Measurements from ENCODE around the gene PLXNA2.

The PLXNA2 gene

DNA sequence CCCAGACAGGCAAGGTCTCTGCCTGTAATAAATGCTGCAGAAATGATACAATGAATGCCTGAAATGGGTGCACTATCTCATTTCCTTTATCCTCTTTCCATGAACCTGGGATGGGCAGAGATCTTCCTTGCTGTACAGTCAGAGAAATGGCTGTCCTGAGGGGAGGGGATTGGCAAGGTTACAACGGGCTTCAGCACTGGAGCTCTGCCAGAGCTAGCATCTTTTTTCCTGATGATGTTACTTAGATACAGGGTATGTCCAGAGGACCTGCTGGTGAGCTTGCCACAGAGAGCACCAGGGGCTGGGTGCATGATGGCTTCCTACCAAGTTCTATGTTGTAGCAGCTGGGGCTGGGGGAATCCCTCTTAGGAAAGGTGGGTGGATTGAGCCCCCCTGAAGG lies 115.1 kb downstream of the PLXNA2 start:
- FAIRE-seq (no peak), DNase-seq (ENCODE audit: insufficient read length, low spot score) (no peak)

DNA sequence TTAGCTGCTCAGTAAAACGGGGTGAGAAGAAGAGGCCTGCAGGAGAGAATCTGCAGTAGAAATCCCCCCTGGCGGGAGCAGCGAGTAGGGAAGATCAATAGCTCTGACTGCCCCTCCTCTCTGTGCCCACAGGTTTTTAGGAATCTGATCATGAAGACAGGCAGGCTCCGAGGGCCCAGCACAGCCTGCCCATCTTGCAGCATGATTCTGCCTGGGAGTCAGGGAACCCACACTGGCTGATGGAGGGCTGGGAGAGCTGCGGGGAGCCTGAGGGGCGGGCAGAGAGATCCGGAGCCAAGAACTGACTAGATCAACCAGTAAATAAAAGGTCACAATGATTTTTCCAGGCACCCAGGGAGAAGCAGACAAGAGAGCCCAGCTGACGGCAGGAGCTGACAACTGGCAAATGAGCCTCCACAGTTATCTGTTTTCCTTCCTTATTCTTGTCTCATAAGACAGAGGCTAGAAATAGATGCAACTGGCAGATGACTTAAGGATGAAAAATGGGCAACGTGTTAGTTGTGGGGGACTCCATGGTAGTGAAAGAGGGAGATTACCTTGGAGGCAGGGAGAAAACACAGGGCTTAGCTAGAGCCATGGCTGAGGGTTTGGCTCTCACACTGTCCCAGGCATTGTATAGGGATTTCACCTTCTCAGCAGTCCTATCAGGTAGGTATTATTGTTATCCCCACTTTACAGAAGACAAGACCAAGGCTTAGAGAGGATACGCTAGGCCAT lies 116.2 kb downstream of the PLXNA2 start:
- no peak for DNase-seq (ENCODE audit: insufficient read length, low spot score)
- FAIRE-seq: no peak

GRCh38 chr1:208127284-208127683 lies 116.9 kb downstream of the PLXNA2 start:
- FAIRE-seq: no peak
- no peak for DNase-seq (ENCODE audit: insufficient read length, low spot score)

DNA sequence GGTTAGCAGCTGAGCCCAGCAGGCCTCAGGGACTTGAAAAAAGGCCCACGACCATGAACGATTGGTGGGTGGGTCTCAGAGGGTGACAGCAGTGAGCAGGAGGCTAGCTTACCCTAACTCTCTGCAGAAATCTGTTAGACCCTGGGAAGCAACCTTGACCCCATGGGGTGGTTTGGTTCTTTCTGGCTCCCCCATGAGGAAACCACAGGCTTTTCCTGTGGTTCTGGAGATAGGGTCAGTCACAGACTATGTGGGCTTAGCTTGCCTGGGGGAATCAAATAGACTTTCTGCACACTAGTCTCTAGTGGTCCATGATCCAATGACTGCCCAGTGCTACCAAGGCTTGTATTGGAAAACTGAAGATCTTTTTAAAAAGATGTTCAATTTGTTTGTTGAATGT lies 118.1 kb downstream of the PLXNA2 start:
- DNase-seq (ENCODE audit: insufficient read length, low spot score) (no peak), FAIRE-seq (no peak)

DNA sequence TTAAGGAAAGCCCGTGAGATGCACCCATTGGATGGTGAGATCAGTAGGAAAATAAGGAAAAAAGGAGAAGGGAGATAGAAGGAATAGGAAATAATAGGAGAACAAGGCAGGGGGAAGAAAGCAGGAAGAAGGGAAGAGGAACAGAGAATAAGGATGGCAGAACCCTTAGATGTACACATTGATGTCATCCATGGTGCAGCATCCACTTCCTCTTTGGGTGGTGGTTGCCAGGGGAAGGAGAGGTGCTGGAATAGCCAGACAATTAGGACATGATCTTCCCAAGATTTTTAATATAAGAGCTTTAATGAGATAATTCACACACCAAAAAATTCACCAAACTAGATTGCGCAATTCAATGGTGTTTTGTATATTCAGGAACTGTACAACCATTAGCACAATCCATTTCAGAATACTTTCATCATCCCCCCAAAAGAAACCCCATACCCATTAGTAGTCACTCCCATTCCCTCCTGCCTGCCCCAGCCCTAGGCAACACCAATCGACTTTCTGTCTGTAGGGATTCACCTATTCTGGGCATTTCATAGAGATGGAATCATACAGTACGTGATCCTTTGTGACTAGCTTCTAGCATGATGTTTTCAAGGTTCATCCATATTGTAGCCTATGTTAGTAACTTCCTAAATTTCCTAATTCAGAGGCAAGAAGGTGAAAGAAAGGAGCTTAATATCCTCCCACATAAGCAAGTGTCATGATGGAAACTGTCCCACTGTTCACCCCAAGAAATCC lies 121.4 kb downstream of the PLXNA2 start:
- DNase-seq (ENCODE audit: insufficient read length, low spot score): no peak
- FAIRE-seq: no peak

- DNase-seq (ENCODE audit: insufficient read length, low spot score) (no peak), FAIRE-seq (no peak)
Measured at GRCh38 chr1:208121813-208122364, 122.3 kb downstream of the PLXNA2 start.

DNA sequence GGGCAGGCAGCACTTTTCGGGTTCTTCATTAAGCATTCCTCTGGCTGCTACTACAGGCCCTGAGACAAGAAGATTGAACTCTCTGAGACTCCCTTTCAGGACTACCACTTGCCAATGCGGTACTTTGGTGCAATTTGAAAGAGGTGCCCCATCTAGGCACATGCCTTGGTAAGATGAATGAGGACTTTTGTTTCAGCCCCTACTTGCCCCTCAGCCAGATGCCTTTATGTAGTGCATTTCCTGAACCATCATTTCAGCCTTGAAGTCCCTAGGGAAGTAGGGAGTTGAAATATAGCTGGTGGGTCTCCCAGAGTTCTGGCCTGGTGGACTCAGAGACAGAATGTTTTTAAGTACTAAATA lies 123.8 kb downstream of the PLXNA2 start:
- FAIRE-seq (no peak), DNase-seq (ENCODE audit: insufficient read length, low spot score) (no peak)

GRCh38 chr1:208118841-208119606 lies 125.2 kb downstream of the PLXNA2 start:
- no peak for FAIRE-seq

GRCh38 chr1:208118306-208118705 lies 125.9 kb downstream of the PLXNA2 start:
- DNase-seq (ENCODE audit: insufficient read length, low spot score): no peak
- FAIRE-seq: no peak

More at GRCh38 chr1:208118841-208119606, 125.2 kb downstream of the PLXNA2 start:
- no peak for DNase-seq (ENCODE audit: insufficient read length, low spot score)

DNA sequence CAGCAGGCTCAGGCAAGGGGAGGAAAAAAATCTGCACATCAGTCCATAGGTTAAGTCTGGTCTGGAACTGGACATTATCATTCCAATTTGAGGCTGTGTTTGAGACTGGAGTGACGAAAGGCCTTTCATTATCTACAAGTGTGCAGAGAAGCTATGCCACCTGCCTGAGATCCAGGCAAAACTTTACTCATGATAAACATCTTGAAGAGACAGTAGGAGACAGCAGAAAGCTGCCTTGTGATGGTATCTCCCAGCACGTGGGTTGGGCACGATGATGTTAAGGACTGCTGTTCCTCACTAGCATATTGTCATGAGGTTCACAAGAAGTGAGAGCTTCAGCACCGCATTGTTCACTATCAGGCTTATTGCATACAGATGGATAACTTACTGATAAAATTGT lies 126.4 kb downstream of the PLXNA2 start:
- DNase-seq (ENCODE audit: insufficient read length, low spot score): no peak
- no peak for FAIRE-seq

- FAIRE-seq (no peak), DNase-seq (ENCODE audit: insufficient read length, low spot score) (no peak)
Measured at GRCh38 chr1:208117409-208117808, 126.8 kb downstream of the PLXNA2 start.

GRCh38 chr1:208115924-208116640 lies 128.1 kb downstream of the PLXNA2 start:
- FAIRE-seq (no peak), DNase-seq (ENCODE audit: insufficient read length, low spot score) (no peak)

- DNase-seq (ENCODE audit: insufficient read length, low spot score) (no peak), FAIRE-seq (no peak)
Measured at GRCh38 chr1:208113011-208113410, 131.2 kb downstream of the PLXNA2 start.

DNA sequence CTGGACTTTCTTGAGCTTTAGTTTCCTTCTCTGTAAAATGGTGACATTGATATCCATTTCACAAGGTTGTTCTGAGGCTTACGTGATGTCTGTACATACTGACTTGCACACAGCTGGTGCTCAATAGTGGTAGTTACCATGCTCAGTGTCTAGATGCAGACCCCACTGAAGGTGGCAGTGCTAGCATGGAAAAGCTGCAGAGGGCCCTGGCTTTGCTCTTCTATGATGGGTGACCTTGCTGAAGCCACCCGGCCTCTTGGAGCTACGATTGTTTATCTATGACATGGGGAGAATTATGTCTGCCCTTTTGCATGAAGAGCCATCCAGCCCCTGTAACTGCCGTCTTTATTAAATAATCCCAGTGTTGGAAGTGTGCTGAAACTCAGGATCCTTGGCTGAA lies 131.8 kb downstream of the PLXNA2 start:
- FAIRE-seq: no peak
- no peak for DNase-seq (ENCODE audit: insufficient read length, low spot score)

DNA sequence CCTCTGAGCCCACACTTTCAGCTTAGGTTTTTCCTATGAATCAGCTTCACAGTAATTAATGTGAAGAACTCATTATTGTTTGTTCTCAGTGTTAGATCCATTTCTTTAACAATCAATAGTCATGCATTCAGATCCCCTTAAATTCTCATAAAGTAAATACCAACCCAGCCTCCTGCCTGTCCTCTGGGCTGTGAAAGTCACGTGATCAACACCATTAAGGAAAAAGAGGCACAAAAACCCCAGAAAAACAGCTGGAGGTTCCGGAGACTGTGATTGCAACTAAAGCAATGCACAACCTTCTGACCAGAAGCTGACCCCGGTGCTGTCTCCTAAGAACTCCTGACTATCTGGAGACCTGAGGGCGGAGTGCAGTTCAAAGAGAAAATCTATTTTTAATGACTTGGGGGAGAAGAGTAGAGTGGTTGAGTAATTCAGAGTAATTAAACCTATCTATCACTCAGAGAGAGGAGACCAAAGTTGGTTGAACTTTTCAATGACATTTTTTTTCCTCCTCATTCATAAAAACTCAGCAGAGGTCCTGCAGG lies 132.5 kb downstream of the PLXNA2 start:
- no peak for DNase-seq (ENCODE audit: insufficient read length, low spot score)
- no peak for FAIRE-seq

DNA sequence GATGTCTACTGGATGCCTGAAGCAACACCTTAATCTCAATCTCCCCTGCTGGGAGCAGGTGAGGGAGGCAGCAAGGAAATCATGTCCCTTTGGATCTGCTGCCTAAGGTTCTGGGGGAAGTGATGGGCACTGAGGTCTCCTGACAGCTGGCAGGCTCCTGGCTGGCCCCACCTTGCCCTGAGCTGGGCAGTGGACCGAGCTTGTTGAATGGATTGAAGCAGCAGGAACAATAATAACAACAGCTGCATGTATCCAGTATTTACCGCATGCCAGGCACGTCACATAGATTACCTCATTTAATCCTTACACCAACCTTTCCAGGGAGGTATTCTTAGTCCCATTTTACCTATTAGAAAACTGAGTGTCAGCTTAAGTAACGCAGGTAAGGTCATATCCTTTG lies 133.9 kb downstream of the PLXNA2 start:
- FAIRE-seq (no peak), DNase-seq (ENCODE audit: insufficient read length, low spot score) (no peak)

- DNase-seq (ENCODE audit: insufficient read length, low spot score) (no peak), FAIRE-seq (no peak)
Measured at GRCh38 chr1:208108646-208109330, 135.4 kb downstream of the PLXNA2 start.

DNA sequence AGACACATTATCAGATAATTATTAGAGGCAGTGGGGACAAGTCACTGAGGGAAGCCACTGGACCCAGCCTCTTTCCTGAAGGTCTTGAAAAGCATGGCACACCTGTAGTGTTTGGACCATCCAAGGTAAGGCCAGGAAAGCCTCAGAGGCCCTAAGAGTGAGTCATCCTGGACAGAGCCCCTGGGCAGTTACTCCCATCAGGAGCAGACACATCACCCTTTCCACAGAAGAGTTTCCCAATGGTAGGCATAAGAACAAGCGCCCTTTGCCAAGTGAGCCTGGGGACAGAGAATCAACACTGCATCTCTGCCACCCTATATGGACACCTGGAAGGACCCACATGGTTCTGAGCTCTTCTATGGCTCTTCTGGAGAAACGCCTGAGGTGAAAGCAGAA lies 136.0 kb downstream of the PLXNA2 start:
- DNase-seq (ENCODE audit: insufficient read length, low spot score) (no peak), FAIRE-seq (no peak)

GRCh38 chr1:208107425-208108212 lies 136.6 kb downstream of the PLXNA2 start:
- DNase-seq (ENCODE audit: insufficient read length, low spot score): no peak
- no peak for FAIRE-seq
